LoVo (cell line): ENCODE results near the gene ZSWIM8.
A peak's percentile ranks its signal among the peaks of the same experiment; 100 is the strongest.
"Not testable (repeated sequence)": the region's sequence is repeated elsewhere in the genome, so short reads cannot be mapped to it uniquely, and the experiment has no call there.

Source experiments
- DNase-seq: peaks from one replicate; pipeline ENCODE4 v3.0.0-alpha.2; 2016; ENCODE audit warnings: low spot score

ZSWIM8 gene

GRCh38 chr10:73785211-73785720, at the start of gene ZSWIM8:
Gene ZSWIM8 (plus strand): TSS chr10:73785606. CDS start chr10:73785879, 273 bp downstream.
- DNase-seq: peak; percentile 89

- DNase-seq: not testable (repeated sequence)
Observed at GRCh38 chr10:73740501-73741254, 44.7 kb upstream of the ZSWIM8 start.

- no peak for DNase-seq
Observed at GRCh38 chr10:73742454-73742734, 43.0 kb upstream of the ZSWIM8 start.

GRCh38 chr10:73743327-73743904, 42.0 kb upstream of the ZSWIM8 start:
- no peak for DNase-seq

- peak; percentile 97 for DNase-seq
Observed at GRCh38 chr10:73743905-73744663, 41.3 kb upstream of the ZSWIM8 start, which contains the start of gene SEC24C. Gene SEC24C (plus strand): TSS chr10:73744372. CDS start chr10:73746833, 2,461 bp downstream.

GRCh38 chr10:73744664-73744975, 40.8 kb upstream of the ZSWIM8 start:
- DNase-seq: peak; percentile 53

GRCh38 chr10:73746721-73747120, 38.7 kb upstream of the ZSWIM8 start:
- no peak for DNase-seq

GRCh38 chr10:73750819-73751218, 34.6 kb upstream of the ZSWIM8 start:
- DNase-seq: no peak

- no peak for DNase-seq
Observed at GRCh38 chr10:73756183-73756582, 29.2 kb upstream of the ZSWIM8 start.

GRCh38 chr10:73758704-73759511, 26.5 kb upstream of the ZSWIM8 start:
- no peak for DNase-seq

- DNase-seq: no peak
Observed at GRCh38 chr10:73759512-73760115, 25.8 kb upstream of the ZSWIM8 start.

GRCh38 chr10:73761781-73762180, 23.6 kb upstream of the ZSWIM8 start:
- no peak for DNase-seq

- no peak for DNase-seq
Observed at GRCh38 chr10:73762915-73763314, 22.5 kb upstream of the ZSWIM8 start.

GRCh38 chr10:73763343-73763742, 22.1 kb upstream of the ZSWIM8 start:
- DNase-seq: no peak

GRCh38 chr10:73765066-73765465, 20.3 kb upstream of the ZSWIM8 start:
- no peak for DNase-seq

- no peak for DNase-seq
Observed at GRCh38 chr10:73768881-73769280, 16.5 kb upstream of the ZSWIM8 start.

- no peak for DNase-seq
Observed at GRCh38 chr10:73769396-73769795, 16.0 kb upstream of the ZSWIM8 start.

- DNase-seq: peak; percentile 75
Observed at GRCh38 chr10:73771722-73772280, 13.6 kb upstream of the ZSWIM8 start.

- peak; percentile 72 for DNase-seq
Observed at GRCh38 chr10:73772281-73773151, 12.9 kb upstream of the ZSWIM8 start.

GRCh38 chr10:73773152-73773879, 12.1 kb upstream of the ZSWIM8 start:
- no peak for DNase-seq
